Tibial artery (tissue), 4 donors: Measurements from ENCODE around the gene DPP3.
A peak's percentile ranks its signal among the peaks of the same experiment; 100 is the strongest.
"Not testable (repeated sequence)": the region's sequence is repeated elsewhere in the genome, so short reads cannot be mapped to it uniquely, and the experiment has no call there.

Experiments
- DNase-seq, 2 donors: peaks; one replicate each; pipeline ENCODE4 v3.0.0-alpha.2; 2019
- H3K27ac ChIP-seq, 2 donors: fragments of 200-600 bp; sonication (generic) in 1 of 2; 1 replicate in 1 of 2; 2 replicates in 1 of 2; pipeline ENCODE4 v1.5.1; 2018 to 2019; ENCODE audit warnings: mild to moderate bottlenecking in 1 of 2
- H3K27me3 ChIP-seq, 2 donors: fragments of 200-600 bp; sonication (generic) in 1 of 2; one replicate each; pipeline versions ENCODE4 v1.5.1 to v1.6.0; 2016 to 2019
- H3K36me3 ChIP-seq, 3 donors: fragments of 200-600 bp; sonication (generic) in 2 of 3; one replicate each; pipeline ENCODE4 v1.5.1; 2016 to 2019; ENCODE audit warnings: mild to moderate bottlenecking in 2 of 3
- H3K4me1 ChIP-seq, 4 donors: fragments of 200-600 bp; sonication (generic) in 2 of 4; 1 replicate in 3 of 4; 2 replicates in 1 of 4; pipeline ENCODE4 v1.5.1; 2016 to 2019
- H3K4me3 ChIP-seq, 2 donors: fragments of 200-600 bp; sonication (generic) in 1 of 2; 1 replicate in 1 of 2; 2 replicates in 1 of 2; pipeline ENCODE4 v1.5.1; 2018 to 2019; ENCODE audit warnings: mild to moderate bottlenecking in 2 of 2
- H3K9me3 ChIP-seq, 3 donors: fragments of 200-600 bp; sonication (generic) in 1 of 3; one replicate each; pipeline ENCODE4 v1.5.1; 2016 to 2019
- CTCF ChIP-seq, 2 experiments: fragments of 200-600 bp in 1 of 2; fragments of 450-650 bp in 1 of 2; IDR thresholded peaks; one replicate each; pipeline ENCODE4 v1.5.1; 2017 to 2019; ENCODE audit warnings: antibody characterized with exemption in 2 of 2, mild to moderate bottlenecking in 1 of 2, moderate library complexity in 1 of 2
- intact Hi-C: fragments of 100-400 bp; cut with DNase I; formaldehyde crosslinking; loops from one replicate; pipeline ENCODE4 v1.15.0; 2023; ENCODE audit warnings: low total_unique reads

DPP3 gene

GRCh38 chr11:66438504-66439466 lies 41.4 kb upstream of the DPP3 start, which contains the start of gene MRPL11:
Gene MRPL11, minus strand, starts transcription at chr11:66438848. Its CDS starts 94 bp downstream, at chr11:66438754.
- peak within 1 kb of the TSS; percentile 70 to 79 for H3K27ac ChIP-seq
- peak within 1 kb of the TSS; percentile 71 to 79 for H3K4me3 ChIP-seq
- H3K4me1 ChIP-seq = peaks cover 0 to 9% (median 6%) of the 10 kb centered on the region in 4 donors
- H3K36me3 ChIP-seq = peaks cover 16 to 32% (median 24%) of the 10 kb centered on the region in 3 donors
- peak; percentile 91 for DNase-seq
- peaks cover 0 to 6% (median 0%) of the 10 kb centered on the region in 3 donors for H3K9me3 ChIP-seq
- intact Hi-C loops = no loop called here
- H3K27me3 ChIP-seq = no peaks in the 10 kb centered on the region
- TF ChIP-seq CTCF (IDR thresholded peaks at IDR 0.05) = peak; percentile 50 to 57

DNA sequence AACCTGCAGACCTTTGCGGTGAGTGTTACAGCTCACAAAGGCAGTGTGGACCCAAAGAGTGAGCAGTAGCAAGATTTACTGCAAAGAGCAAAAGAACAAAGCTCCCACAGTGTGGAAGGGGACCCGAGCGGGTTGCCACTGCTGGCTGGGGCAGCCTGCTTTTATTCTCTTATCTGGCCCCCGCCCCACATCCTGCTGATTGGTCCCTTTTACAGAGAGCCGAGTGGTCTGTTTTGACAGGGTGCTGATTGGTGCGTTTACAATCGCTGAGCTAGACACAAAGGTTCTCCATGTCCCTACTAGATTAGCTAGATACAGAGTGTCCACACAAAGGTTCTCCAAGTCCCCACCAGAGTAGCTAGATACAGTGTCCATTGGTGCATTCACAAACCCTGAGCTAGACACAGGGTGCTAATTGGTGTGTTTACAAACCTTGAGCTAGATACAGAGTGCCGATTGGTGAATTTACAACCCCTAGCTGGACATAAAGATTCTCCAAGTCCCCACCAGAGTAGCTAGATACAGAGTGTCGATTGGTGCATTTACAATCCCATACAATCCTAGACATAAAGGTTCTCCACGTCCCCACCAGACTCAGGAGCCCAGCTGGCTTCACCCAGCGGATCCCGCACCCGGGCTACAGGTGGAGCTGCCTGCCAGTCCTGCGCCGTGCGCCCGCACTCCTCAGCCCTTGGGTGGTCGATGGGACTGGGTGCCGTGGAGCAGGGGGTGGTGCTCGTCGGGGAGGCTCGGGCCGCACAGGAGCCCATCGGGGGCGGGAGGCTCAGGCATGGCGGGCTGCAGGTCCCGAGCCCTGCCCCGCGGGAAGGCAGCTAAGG lies 39.9 kb upstream of the DPP3 start:
- H3K9me3 ChIP-seq, DNase-seq, H3K4me1 ChIP-seq, H3K4me3 ChIP-seq, H3K27ac ChIP-seq, H3K27me3 ChIP-seq, intact Hi-C loops: not testable (repeated sequence)
- peaks cover 9 to 18% (median 17%) of the 10 kb centered on the region in 3 donors for H3K36me3 ChIP-seq

GRCh38 chr11:66440940-66441282 lies 39.3 kb upstream of the DPP3 start:
- intact Hi-C loops = not testable (repeated sequence)

DNA sequence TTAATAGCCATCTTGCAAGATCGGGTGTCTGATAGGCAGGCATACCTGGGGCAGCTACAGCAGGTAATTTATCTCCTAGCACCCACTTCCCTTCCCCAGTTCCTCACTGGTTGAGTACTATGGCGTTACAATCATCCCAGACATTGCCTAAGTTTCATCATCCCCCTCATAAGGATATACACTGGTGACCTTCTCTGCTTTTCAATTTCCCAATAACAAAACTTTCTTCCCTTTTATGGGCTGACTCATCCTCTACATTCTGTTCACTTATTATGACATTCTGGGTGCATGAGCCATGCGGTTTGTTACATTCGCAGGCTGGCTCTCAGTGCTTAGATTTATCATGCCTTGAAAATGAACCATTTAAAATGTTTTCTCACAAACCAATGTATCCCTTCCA lies 36.6 kb upstream of the DPP3 start:
- H3K4me3 ChIP-seq = no peak overlapping the region
- intact Hi-C loops = no loop called here
- DNase-seq = no peak

More at GRCh38 chr11:66440940-66441282, 39.3 kb upstream of the DPP3 start:
- peaks cover 7 to 12% (median 11%) of the 10 kb centered on the region in 3 donors for H3K36me3 ChIP-seq
- not testable (repeated sequence) for H3K9me3 ChIP-seq, DNase-seq, H3K4me1 ChIP-seq, H3K27ac ChIP-seq, H3K4me3 ChIP-seq, H3K27me3 ChIP-seq

GRCh38 chr11:66447012-66447411 lies 33.2 kb upstream of the DPP3 start:
- intact Hi-C loops = no loop called here
- Histone ChIP-seq H3K27me3 (no peaks in the 10 kb centered on the region), H3K9me3 (peaks cover 0 to 6% (median 0%) of the 10 kb centered on the region in 3 donors), H3K4me1 (no peaks in the 10 kb centered on the region), H3K27ac (no peak overlapping the region), H3K36me3 (no peaks in the 10 kb centered on the region), H3K4me3 (no peak overlapping the region)
- no peak for DNase-seq
- TF ChIP-seq CTCF (IDR thresholded peaks at IDR 0.05) = no peak

More for the DNA sequence above, 36.6 kb upstream of the DPP3 start:
- Histone ChIP-seq H3K27me3 (no peaks in the 10 kb centered on the region), H3K4me1 (no peaks in the 10 kb centered on the region), H3K27ac (no peak overlapping the region), H3K9me3 (peaks cover 0 to 6% (median 0%) of the 10 kb centered on the region in 3 donors), H3K36me3 (no peaks in the 10 kb centered on the region)
- no peak for TF ChIP-seq CTCF (IDR thresholded peaks at IDR 0.05)

DNA sequence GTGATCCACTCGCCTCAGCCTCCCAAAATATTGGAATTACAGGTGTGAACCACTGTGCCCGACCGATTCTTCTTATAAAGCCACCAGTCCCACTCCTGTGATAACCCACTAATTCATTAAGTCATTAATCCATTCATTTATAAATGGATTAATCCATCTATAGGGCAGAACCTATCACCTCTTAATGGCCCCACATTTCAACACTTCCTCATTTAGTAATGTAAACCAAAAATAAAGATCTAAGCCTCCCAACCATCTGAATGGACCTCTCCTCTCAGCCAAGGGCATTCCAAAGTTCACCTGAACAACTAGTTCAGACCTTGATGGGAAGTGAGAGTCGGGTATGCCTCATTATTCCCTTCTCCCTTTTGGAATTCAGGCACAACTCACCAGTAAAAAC lies 31.7 kb upstream of the DPP3 start:
- Histone ChIP-seq H3K4me1 (no peaks in the 10 kb centered on the region), H3K4me3 (no peak overlapping the region), H3K9me3 (peaks cover 0 to 2% (median 0%) of the 10 kb centered on the region in 3 donors), H3K27ac (no peak overlapping the region), H3K27me3 (no peaks in the 10 kb centered on the region), H3K36me3 (no peaks in the 10 kb centered on the region)
- TF ChIP-seq CTCF (IDR thresholded peaks at IDR 0.05) = no peak
- no peak for DNase-seq
- intact Hi-C loops = no loop called here
